NB4 (cell line): ENCODE measurements around the gene KEL.
"Not testable (repeated sequence)": the region's sequence is repeated elsewhere in the genome, so short reads cannot be mapped to it uniquely, and the experiment has no call there.

Source experiments
- CTCF ChIP-seq: IDR thresholded peaks from one replicate; pipeline ENCODE4 v1.5.1; 2012; ENCODE audit warnings: low read depth, low read length
- MYC ChIP-seq: IDR thresholded peaks from 2 replicates; pipeline ENCODE4 v1.6.1; 2011; ENCODE audit warnings: low read depth, low read length
- POLR2A ChIP-seq: IDR thresholded peaks from 2 replicates; pipeline ENCODE4 v1.6.1; 2011; ENCODE audit warnings: mild to moderate bottlenecking; ENCODE audit not compliant: insufficient read length; ENCODE audit errors: extremely low read depth
- TF ChIP-seq, protein P1 (sequence below): IDR thresholded peaks from 2 replicates; pipeline ENCODE4 v1.6.1; 2011; ENCODE audit warnings: low read depth, low read length

DNA sequence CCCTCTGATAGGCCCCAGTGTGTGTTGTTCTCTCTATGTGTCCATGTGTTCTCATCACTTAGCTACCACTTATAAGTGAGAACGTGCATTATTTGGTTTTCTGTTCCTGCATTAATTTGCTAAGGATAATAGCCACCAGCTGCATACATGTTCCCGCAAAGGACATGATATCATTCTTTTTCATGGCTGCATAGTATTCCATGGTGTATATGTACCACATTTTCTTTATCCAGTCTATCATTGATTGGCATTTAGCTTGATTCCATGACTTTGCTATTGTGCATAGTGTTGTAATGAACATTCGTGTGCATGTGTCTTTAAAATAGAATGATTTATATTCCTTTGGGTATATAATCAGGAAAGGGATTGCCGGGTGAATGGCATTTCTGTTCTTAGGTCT is 16.2 kb upstream of the KEL start:
- TF ChIP-seq CTCF, POLR2A, MYC: not testable (repeated sequence)
- TF ChIP-seq, protein P1, sequence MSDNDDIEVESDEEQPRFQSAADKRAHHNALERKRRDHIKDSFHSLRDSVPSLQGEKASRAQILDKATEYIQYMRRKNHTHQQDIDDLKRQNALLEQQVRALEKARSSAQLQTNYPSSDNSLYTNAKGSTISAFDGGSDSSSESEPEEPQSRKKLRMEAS: not testable (repeated sequence)
